CD1c-positive myeloid dendritic cell (primary cell): ENCODE measurements around the gene WWOX.

Source experiments
- DNase-seq: peaks from one replicate; pipeline ENCODE4 v3.0.0-alpha.2; 2016; ENCODE audit errors: extremely low spot score

Gene WWOX

GRCh38 chr16:78732696-78733095 lies 633.2 kb downstream of the WWOX start:
- no peak for DNase-seq

- no peak for DNase-seq
These were observed 635.9 kb downstream of the WWOX start for GRCh38 chr16:78735337-78735736.

GRCh38 chr16:78737630-78738029 lies 638.2 kb downstream of the WWOX start:
- no peak for DNase-seq

DNA sequence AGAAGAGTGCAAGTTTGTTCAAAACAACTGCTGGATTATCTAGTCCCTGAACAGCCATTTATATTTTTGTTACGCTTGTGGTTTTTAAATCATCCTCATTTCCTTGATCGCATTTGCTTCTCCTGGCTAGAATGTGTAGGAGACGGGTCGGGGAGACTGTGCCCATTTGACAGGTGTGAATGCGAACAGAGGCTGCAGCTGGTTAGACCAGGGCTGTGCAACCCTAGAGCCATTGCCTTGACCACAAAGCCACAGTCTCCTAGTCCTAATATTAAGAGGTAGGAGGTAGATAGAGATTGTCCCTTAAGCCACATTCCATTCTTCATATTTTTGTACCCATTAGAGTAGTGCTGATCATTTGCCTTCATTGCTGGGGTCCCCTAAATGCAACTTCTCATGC lies 639.1 kb downstream of the WWOX start:
- DNase-seq = no peak

GRCh38 chr16:78740269-78740668 lies 640.8 kb downstream of the WWOX start:
- DNase-seq = no peak

DNA sequence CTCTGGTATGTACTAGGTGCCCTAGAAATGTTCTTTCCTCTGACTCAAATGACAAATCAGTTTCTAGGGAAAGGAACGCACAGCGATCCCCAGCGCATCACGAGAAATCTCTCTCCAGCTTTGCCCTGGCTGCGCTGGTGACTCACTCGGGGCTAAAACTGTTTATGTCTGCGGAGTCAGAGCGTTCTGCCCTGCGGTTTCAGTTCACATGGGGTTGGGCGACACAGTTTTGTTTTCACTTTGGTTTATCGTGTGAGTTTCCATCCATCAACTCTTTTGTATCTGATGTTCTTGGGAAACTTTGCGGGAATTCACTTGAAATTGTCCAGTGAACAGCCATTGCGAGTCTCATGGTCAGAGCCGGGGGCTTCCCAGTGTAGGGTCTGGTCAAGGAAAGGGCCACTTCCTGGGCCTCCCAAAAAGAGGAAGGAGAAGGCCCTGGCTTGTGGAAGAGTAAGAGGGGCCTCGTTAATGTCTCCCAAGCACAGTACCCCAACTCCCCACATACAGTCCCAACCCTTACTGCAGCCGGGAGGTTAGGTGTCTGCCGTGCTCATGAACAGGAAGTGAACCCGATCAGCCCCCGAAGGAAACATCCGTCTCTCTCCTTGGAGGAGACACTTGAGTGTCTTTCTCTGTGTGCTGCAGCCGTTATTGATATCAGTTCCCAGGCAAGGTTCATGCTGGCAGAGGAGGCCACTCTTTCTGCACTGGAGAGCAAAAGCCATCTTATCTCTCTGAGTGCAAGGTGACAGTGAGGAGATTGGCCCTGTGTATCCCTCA lies 643.2 kb downstream of the WWOX start:
- peak; percentile 84 for DNase-seq

GRCh38 chr16:78743556-78743955 lies 644.1 kb downstream of the WWOX start:
- no peak for DNase-seq

- DNase-seq = no peak
These were observed 644.6 kb downstream of the WWOX start for GRCh38 chr16:78744099-78744498.

DNA sequence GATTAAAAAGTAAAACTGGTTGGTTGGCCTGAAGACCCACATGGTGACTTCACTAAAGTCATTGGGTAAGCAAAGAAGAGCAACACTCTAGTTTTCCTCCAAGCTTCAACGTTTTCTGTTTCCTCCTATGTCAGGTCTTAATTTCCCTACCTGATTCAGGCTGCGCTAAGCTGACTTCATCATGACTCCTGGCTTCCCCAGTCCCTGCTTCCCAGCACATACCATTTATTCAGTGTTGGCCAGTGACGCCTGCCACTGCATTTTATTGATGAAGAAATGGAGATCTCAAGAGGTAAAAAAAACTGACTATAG lies 645.3 kb downstream of the WWOX start:
- no peak for DNase-seq

DNA sequence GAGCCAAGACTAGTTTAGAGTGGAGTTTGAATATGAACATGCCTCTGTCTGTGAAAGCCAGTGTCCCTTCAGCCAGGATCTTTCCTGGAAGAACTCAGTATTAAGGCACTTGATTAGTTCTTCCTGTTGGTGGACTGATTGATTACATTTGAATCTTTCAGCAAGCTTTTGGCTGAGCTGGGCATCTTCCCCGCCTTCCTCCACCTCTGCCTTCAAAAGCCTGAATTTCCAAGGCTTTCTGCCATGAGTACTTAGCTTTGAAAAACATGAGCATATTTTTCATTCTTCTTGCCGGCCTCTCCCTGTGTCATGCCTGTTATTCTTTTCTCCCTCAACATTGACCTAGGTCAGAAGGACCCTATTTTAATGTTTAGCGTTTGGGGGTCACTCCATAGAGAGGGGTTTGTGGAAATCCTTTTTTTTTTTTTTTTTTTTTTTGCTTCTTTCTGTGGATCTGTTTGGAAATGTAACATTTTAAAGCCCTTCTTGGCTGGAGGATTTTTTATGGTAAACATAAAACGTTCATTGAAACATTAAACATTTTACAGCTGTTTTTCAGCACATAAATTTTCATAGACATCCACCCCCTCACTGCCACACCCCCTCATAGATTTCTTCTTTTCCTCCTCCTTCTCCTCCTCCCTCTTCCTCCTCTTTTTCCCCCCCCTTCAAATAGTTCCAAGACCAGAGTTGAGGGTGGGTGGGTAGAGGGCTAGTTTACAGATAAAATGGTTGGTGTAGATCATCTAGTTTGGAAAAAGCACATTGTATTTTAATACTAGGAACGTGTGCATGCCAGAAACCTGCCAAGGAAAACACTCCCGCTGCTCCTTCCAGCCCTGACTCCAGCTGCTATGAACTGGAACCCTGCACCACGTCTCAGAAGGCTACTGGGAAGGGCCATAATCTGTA lies 645.9 kb downstream of the WWOX start:
- no peak for DNase-seq

DNA sequence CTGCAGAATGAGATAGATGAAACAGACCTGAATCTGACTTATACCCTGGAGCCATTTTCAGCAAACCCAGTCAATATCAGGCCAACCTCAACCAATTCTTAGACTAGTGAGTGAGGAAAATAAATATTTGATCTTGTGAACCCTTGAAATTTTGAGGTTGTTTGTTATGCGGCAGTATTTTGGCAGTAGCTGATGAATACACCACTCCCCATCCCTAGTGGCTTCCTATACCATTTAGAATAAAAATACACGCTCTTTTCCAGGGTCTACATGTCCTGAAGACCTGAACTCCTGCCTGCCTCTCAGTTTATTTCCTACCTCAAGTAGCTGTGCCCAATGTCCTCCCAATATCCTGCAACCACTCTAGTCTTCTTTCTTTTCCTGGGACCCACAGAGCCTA lies 647.3 kb downstream of the WWOX start:
- no peak for DNase-seq

DNA sequence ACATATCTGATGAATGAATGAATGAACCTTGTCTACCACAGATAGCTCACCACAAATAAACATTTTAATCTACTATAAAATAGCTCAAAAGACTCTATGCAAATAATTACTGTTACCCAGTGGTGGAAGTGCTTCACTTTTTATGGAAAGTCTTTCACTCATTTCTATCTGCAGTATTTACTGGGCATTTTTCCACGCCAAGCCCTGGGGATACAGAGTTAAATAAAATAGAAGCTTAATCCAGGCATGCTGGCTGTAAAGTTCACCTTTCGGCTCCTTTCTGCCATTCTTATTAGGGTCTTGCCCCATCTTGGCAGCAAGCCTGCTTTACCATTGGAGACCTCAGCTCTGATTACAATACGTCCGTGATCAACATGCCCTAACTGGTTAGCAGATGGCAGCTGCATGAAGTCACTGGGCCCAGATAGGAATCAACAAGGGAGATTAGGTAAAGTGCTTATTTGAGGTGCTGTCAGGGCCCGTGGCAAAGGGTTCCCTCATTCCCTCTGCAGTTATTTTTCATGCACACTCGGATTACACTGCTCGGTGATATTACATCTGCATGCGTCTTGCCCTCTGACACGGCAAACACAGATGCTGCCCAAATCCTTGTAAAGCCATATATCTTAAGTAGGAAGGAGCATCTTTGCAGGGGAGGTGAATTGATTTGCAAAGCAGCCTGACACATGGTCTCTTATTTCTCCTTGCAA lies 648.9 kb downstream of the WWOX start:
- no peak for DNase-seq

DNA sequence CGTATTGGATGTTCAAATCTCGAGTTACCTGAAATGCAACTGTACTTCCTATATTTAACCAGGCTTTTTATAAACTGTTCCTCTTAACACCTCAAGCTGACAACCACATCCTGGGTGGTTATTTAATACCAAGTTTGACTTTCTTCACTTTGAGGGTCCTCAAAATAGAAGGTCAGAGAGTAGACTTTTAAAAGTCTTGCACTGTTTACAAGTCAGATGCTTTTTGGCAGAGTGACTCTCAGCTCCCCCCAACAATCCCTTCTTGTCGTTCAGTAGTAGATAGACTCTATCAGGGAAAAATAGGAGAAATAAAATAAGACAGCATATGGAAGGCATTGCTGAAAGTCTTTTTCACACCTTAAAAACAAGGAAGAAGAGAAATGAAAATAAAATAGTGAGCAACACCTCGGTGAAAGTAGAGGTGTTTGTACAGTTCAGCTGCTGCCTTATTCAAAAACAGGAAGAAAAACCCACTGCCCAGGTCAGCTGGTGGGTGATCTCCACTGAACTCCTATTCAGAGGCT lies 650.4 kb downstream of the WWOX start:
- no peak for DNase-seq

GRCh38 chr16:78750611-78751010 lies 651.2 kb downstream of the WWOX start:
- DNase-seq = no peak

DNA sequence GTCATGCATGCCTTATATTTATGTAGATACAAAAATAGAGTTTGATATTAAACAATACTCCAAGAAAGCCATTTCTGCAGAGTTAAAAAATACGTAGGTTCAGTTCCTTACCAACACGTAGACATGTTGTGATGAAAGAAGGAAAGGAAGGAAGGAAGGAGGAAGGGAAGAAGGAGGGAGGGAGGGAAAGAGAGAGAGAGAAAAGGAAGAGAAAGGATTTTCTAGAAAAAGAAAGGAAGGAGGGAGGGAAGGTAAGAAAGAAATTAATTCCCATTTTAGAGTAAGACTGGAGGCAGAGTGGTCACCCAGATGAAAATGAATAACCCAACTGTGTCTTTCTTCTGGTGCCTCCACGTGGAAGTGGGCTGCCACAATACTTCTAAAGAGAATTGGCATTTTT lies 652.1 kb downstream of the WWOX start:
- no peak for DNase-seq

- no peak for DNase-seq
These were observed 655.3 kb downstream of the WWOX start for GRCh38 chr16:78754713-78755112.

- DNase-seq = no peak
These were observed 656.6 kb downstream of the WWOX start for GRCh38 chr16:78755751-78756661.

DNA sequence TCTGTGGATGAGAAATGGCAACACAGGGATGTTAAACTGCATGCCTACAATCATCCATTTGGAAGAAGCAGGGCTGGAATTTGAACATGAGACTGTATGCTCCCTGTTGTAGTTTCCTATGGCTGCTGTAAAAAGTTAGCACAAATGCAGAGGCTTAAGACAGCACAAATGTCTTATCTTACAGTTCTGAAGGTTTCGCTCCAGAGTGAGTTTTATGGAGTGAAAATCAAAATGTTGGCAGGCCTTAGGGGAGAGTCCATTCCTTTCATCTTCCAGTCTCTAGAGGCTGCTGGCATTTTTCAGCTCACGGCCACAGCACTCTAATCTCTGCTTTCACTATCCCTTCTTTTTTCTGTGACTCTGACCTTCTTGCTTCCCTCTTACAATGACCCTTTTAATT lies 660.1 kb downstream of the WWOX start:
- no peak for DNase-seq

DNA sequence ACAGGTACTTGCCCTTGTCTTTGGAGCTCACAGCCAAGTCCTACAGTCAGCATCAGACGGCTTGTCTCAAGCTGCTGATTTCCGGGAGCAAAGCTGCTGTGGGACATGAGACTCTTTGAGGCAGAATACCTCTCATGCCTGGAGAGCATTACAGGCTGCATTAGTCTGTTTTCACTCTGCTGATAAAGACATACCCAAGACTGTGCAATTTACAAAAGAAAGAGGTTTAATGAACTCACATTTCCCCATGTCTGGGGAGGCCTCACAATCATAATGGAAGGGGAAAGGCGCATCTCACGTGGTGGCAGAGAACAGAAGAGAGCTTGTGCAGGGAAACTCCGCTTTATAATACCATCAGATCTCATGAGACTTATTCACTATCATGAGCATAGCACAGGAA lies 661.2 kb downstream of the WWOX start:
- no peak for DNase-seq

GRCh38 chr16:78761427-78761826 lies 662.0 kb downstream of the WWOX start:
- no peak for DNase-seq

DNA sequence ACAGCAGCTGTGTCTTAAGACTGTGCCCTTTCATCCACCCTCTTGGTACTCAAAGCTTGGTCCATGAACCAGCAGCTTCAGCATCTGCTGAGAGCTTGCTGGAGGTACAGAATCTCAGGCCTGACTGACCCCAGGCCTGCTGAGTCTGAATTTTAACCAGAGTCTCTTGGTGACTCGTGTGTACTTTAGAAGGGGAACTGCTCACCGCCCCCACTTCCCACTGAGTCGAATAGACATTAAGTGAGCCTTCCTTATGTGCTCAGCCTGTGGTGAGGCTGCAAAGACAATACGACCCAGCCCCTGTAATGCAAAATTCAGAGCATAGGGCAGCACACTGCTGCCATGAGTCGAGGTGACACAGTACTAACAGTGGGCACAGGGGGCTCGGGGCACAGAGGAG lies 662.8 kb downstream of the WWOX start:
- DNase-seq = peak; percentile 73
